IMR-90 (cell line): ENCODE measurements around the gene TMEM9B. TPM values are rescaled to one million over a fixed set of nuclear protein-coding genes. Genes with fewer than 3 reads are reported as not detected.

Experiments used
- ATAC-seq: fragments of 200-7000 bp; cut with Tn5 transposase; 2 replicates; pipeline ENCODE4 v1.9.1; 2020; ENCODE audit warnings: low read depth, mild to moderate bottlenecking, moderate library complexity
- BruUV-seq: library from RNA; stranded (reverse); fragments of 400-500 nt; replicated peaks from 2 replicates; lab custom pipeline; 2021; lab: Mats Ljungman, UMichigan
- CTCF ChIA-PET: fragments of 300-600 bp; formaldehyde crosslinking; extraction: SDS; loops from one replicate; lab custom pipeline; 2021; ENCODE audit warnings: antibody characterized with exemption; lab: Yijun Ruan, JAX
- POLR2A ChIA-PET: fragments of 300-600 bp; sonication (Branson Sonifier 250); formaldehyde crosslinking; loops from one replicate; lab custom pipeline; 2022; ENCODE audit warnings: antibody characterized with exemption; ENCODE audit not compliant: unreplicated experiment; lab: Charles Lee
- DNase-seq: peaks from one replicate; pipeline ENCODE4 v3.0.0; 2013
- H2AFZ ChIP-seq: replicated peaks from 2 replicates; pipeline ENCODE3; 2013; ENCODE audit warnings: low read length, mild to moderate bottlenecking; ENCODE audit not compliant: poor library complexity
- H2AK5ac ChIP-seq: 2 replicates; pipeline ENCODE4 v1.6.1; 2013; ENCODE audit warnings: low read depth, low read length, inconsistent platforms
- H2AK9ac ChIP-seq: replicated peaks from 2 replicates; pipeline ENCODE3; 2013; ENCODE audit warnings: mild to moderate bottlenecking, low read depth, low read length, moderate library complexity; ENCODE audit not compliant: poor library complexity
- H2BK120ac ChIP-seq: 2 replicates; pipeline ENCODE4 v1.6.1; 2013; ENCODE audit warnings: low read depth, low read length, inconsistent platforms
- H2BK15ac ChIP-seq: 3 replicates; pipeline ENCODE4 v1.6.1; 2013; ENCODE audit warnings: low read depth, low read length, inconsistent platforms
- H2BK20ac ChIP-seq: 2 replicates; pipeline ENCODE4 v1.6.1; 2013; ENCODE audit warnings: low read depth, mild to moderate bottlenecking, inconsistent platforms, low read length, moderate library complexity
- H2BK5ac ChIP-seq: 2 replicates; pipeline ENCODE4 v1.6.1; 2013; ENCODE audit warnings: mild to moderate bottlenecking, low read depth, low read length, inconsistent platforms; ENCODE audit not compliant: poor library complexity, severe bottlenecking
- H3K14ac ChIP-seq: replicated peaks from 2 replicates; pipeline ENCODE4 v1.6.1; 2013; ENCODE audit warnings: low read depth, low read length, inconsistent platforms
- H3K18ac ChIP-seq: 2 replicates; pipeline ENCODE4 v1.6.1; 2013; ENCODE audit warnings: low read depth, low read length, control low read depth
- H3K23ac ChIP-seq: 2 replicates; pipeline ENCODE4 v1.6.1; 2013; ENCODE audit warnings: low read depth, low read length, inconsistent platforms
- H3K27ac ChIP-seq: 2 replicates; pipeline ENCODE4 v1.5.1; 2013; ENCODE audit warnings: mild to moderate bottlenecking, control low read depth, low read length; ENCODE audit not compliant: insufficient read depth
- H3K27me3 ChIP-seq: 2 replicates; pipeline ENCODE4 v1.6.1; 2013; ENCODE audit warnings: low read length; ENCODE audit not compliant: control insufficient read depth, insufficient read depth
- H3K36me3 ChIP-seq: 2 replicates; pipeline ENCODE4 v1.6.1; 2013; ENCODE audit warnings: low read length, mixed read lengths; ENCODE audit not compliant: control insufficient read depth, insufficient read depth
- H3K4ac ChIP-seq: 2 replicates; pipeline ENCODE4 v1.6.1; 2013; ENCODE audit warnings: low read depth, low read length, inconsistent platforms
- H3K4me1 ChIP-seq: 2 replicates; pipeline ENCODE4 v1.6.1; 2013; ENCODE audit warnings: low read length, mixed read lengths; ENCODE audit not compliant: control insufficient read depth, insufficient read depth
- H3K4me2 ChIP-seq: 2 replicates; pipeline ENCODE4 v1.6.1; 2013; ENCODE audit warnings: low read depth, mild to moderate bottlenecking, control low read depth, low read length, moderate library complexity
- H3K4me3 ChIP-seq: 2 replicates; pipeline ENCODE4 v1.5.1; 2013; ENCODE audit warnings: low read depth, mild to moderate bottlenecking, control low read depth, low read length, moderate library complexity; ENCODE audit not compliant: insufficient read depth
- H3K56ac ChIP-seq: 2 replicates; pipeline ENCODE4 v1.6.1; 2013; ENCODE audit warnings: low read length, inconsistent platforms; ENCODE audit not compliant: insufficient read depth; ENCODE audit errors: extremely low read depth
- H3K79me1 ChIP-seq, 2 experiments: 2 replicates each; pipeline ENCODE4 v1.6.1; 2013; ENCODE audit warnings: low read length in 2 of 2, inconsistent platforms in 1 of 2, low read depth in 1 of 2
- H3K9ac ChIP-seq: 2 replicates; pipeline ENCODE4 v1.6.1; 2013; ENCODE audit warnings: low read depth, low read length, control low read depth
- H3K9me1 ChIP-seq: 2 replicates; pipeline ENCODE4 v1.6.1; 2013; ENCODE audit warnings: low read length, inconsistent platforms; ENCODE audit not compliant: insufficient read depth
- H3K9me3 ChIP-seq: 2 replicates; pipeline ENCODE4 v1.6.1; 2013; ENCODE audit warnings: low read length; ENCODE audit not compliant: control insufficient read depth, insufficient read depth
- H4K20me1 ChIP-seq: 2 replicates; pipeline ENCODE4 v1.6.1; 2013; ENCODE audit warnings: low read length, inconsistent platforms; ENCODE audit not compliant: insufficient read depth
- H4K5ac ChIP-seq: 2 replicates; pipeline ENCODE4 v1.6.1; 2013; ENCODE audit warnings: mild to moderate bottlenecking, low read depth, low read length, control low read depth
- H4K8ac ChIP-seq, 2 experiments: 2 replicates each; pipeline ENCODE4 v1.6.1; 2013; ENCODE audit warnings: low read depth in 2 of 2, low read length in 2 of 2, control low read depth in 1 of 2, inconsistent platforms in 1 of 2
- H4K91ac ChIP-seq: 2 replicates; pipeline ENCODE4 v1.6.1; 2013; ENCODE audit warnings: low read depth, low read length, inconsistent platforms; ENCODE audit not compliant: insufficient read depth
- BHLHE40 ChIP-seq: fragments of 150-350 bp; IDR thresholded peaks from 2 replicates; pipeline ENCODE4 v1.6.1; 2016; ENCODE audit warnings: mild to moderate bottlenecking, low read depth, low read length
- CEBPB ChIP-seq: IDR thresholded peaks from 2 replicates; pipeline ENCODE4 v1.6.1; 2012; ENCODE audit warnings: low read depth, low read length, improper control_type of control experiment
- MAFK ChIP-seq: IDR thresholded peaks from 2 replicates; pipeline ENCODE4 v1.6.1; 2012; ENCODE audit warnings: low read depth, low read length, improper control_type of control experiment
- MAZ ChIP-seq: IDR thresholded peaks from 2 replicates; pipeline ENCODE4 v1.6.1; 2012; ENCODE audit warnings: low read depth, mild to moderate bottlenecking, low read length, improper control_type of control experiment, moderate library complexity, borderline replicate concordance
- NFE2L2 ChIP-seq: fragments of 150-350 bp; IDR thresholded peaks from 2 replicates; pipeline ENCODE4 v1.6.1; 2016; ENCODE audit warnings: low read depth, mild to moderate bottlenecking, low read length
- POLR2A ChIP-seq: IDR thresholded peaks from 2 replicates; pipeline ENCODE4 v1.6.1; 2012; ENCODE audit warnings: mild to moderate bottlenecking, low read depth, low read length
- RAD21 ChIP-seq: IDR thresholded peaks from 2 replicates; pipeline ENCODE4 v1.6.1; 2012; ENCODE audit warnings: low read length, improper control_type of control experiment
- RCOR1 ChIP-seq: IDR thresholded peaks from 2 replicates; pipeline ENCODE4 v1.6.1; 2012; ENCODE audit warnings: mild to moderate bottlenecking, low read length, improper control_type of control experiment; ENCODE audit not compliant: insufficient replicate concordance
- RFX5 ChIP-seq: IDR thresholded peaks from 2 replicates; pipeline ENCODE4 v1.8.0; 2012; ENCODE audit warnings: low read depth, mild to moderate bottlenecking, low read length, moderate library complexity
- SMC3 ChIP-seq: fragments of 150-350 bp; IDR thresholded peaks from 2 replicates; pipeline ENCODE4 v1.6.1; 2016; ENCODE audit warnings: low read depth, mild to moderate bottlenecking, antibody characterized with exemption, low read length, moderate library complexity
- WGBS, 2 experiments: methylation state at CpG; one replicate each; pipeline versions ENCODE4 v1.1.5 to v1.1.7; 2013; ENCODE audit warnings: missing lambda C conversion rate in 2 of 2; ENCODE audit not compliant: insufficient read length in 1 of 2; ENCODE audit errors: extremely low coverage in 2 of 2; 5-methylcytosine and 5-hydroxymethylcytosine counted together
- dilution Hi-C: fragments of 300-500 bp; cut with HindIII; formaldehyde crosslinking; loops from one replicate; pipeline ENCODE4 v1.14.3; 2018; ENCODE audit warnings: low sequenced_read_pairs; ENCODE audit not compliant: unreplicated experiment
- in situ Hi-C: fragments of 300-500 bp; cut with MboI; formaldehyde crosslinking; loops from 3 replicates; pipeline ENCODE4 v1.14.3; 2019; ENCODE audit warnings: low sequenced_read_pairs, inconsistent platforms, mixed read lengths
- intact Hi-C: fragments of 100-400 bp; cut with micrococcal nuclease; formaldehyde crosslinking; loops from 2 replicates; pipeline ENCODE4 v1.10.0; 2022
- polyA plus RNA-seq, 3 experiments: library from polyadenylated mRNA; depleted of rRNA; stranded (reverse); fragments of >200 nt; gene quantifications; 2 replicates each; pipeline ENCODE4 v1.2.3, GENCODE V29; 2012; ENCODE audit warnings: low replicate concordance in 1 of 3
- total RNA-seq: library from RNA; depleted of rRNA; stranded (reverse); fragments of >200 nt; gene quantifications from 2 replicates; pipeline ENCODE4 v1.2.3, GENCODE V29; 2012
- TF ChIP-seq, protein P1 (sequence below): conservative IDR thresholded peaks from 2 replicates; pipeline ENCODE4 v1.5.1; 2012; ENCODE audit warnings: mild to moderate bottlenecking, low read depth, low read length, improper control_type of control experiment
- TF ChIP-seq, protein P2 (sequence below): fragments of 150-350 bp; IDR thresholded peaks from 2 replicates; pipeline ENCODE4 v1.6.1; 2016; ENCODE audit warnings: low read depth, mild to moderate bottlenecking, low read length, moderate library complexity, borderline replicate concordance
- TF ChIP-seq, protein P3 (sequence below): fragments of 150-350 bp; IDR thresholded peaks from 2 replicates; pipeline ENCODE4 v1.6.1; 2017; ENCODE audit warnings: mild to moderate bottlenecking, antibody characterized with exemption, low read length, low read depth

Gene TMEM9B
- total and polyA plus RNA-seq, 2 of the 4 experiments (the other 2 are of a cell fraction): 24.6 to 25.6 TPM

DNA sequence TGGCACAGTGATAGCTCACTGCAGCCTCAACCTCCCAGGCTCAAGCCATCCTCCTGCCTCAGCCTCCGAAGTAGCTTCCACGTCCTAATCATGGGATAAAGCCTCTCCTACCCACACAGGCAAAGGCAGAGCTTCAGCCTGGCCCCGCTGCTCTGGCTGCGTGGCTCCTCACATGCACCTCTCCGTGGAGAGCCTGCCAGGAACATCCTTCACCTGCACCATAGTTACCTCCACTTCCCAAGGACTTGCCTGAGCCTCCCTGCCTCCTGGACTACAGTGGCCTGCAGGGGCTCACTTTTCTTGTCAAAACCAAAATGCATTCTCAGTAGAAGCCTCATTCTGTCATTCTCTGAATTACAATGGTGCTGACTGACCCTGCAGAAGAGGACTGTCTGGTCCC lies 38.0 kb downstream of the TMEM9B start:
- no peak overlapping the region for H2BK120ac ChIP-seq
- no TSS peak for BruUV-seq
- ChIA-PET POLR2A (interaction anchor here (1.1 kb wide), 1 partner anchor 9 kb away, joined by 3 read pairs; no protein-coding TSS in a partner anchor), CTCF (interaction anchor here (0.5 kb wide), 1 partner anchor 120 kb away, joined by 3 read pairs; no protein-coding TSS in a partner anchor)
- dilution Hi-C loops: no loop called here
- H3K14ac ChIP-seq: no peak overlapping the region
- peaks cover 14% of the 10 kb centered on the region; the same call in 1 of the 2 replicates for H3K9me1 ChIP-seq
- no peak overlapping the region for H2BK15ac ChIP-seq
- WGBS, 2 experiments: 97% methylated on average over 3 of the region's 5 CpGs; no CpG with 5 or more reads in 1 of the 2 experiments
- no peak overlapping the region for H4K5ac ChIP-seq
- no peak overlapping the region for H2AFZ ChIP-seq
- H2BK5ac ChIP-seq: no peak overlapping the region
- no peak overlapping the region for H4K8ac ChIP-seq
- no peak overlapping the region for H3K9ac ChIP-seq
- no peaks in the 10 kb centered on the region for H3K9me3 ChIP-seq
- no peak overlapping the region for H3K18ac ChIP-seq
- H3K27ac ChIP-seq: no peak overlapping the region
- no peak overlapping the region for H2AK9ac ChIP-seq
- no peak overlapping the region for H4K91ac ChIP-seq
- in situ Hi-C loops: no loop called here
- H3K4ac ChIP-seq: no peak overlapping the region
- no peak overlapping the region for H3K23ac ChIP-seq
- ATAC-seq: no peak
- H3K56ac ChIP-seq: no peak overlapping the region
- H2AK5ac ChIP-seq: no peak overlapping the region
- no peak overlapping the region for H2BK20ac ChIP-seq
- H3K4me2 ChIP-seq: no peak overlapping the region
- peaks cover 10% of the 10 kb centered on the region for H3K36me3 ChIP-seq
- no peaks in the 10 kb centered on the region for H3K79me1 ChIP-seq
- H3K4me1 ChIP-seq: peaks cover 10% of the 10 kb centered on the region
- no peaks in the 10 kb centered on the region for H4K20me1 ChIP-seq
- H3K27me3 ChIP-seq: no peaks in the 10 kb centered on the region
- no peak for TF ChIP-seq MAZ
- TF ChIP-seq, protein P1, sequence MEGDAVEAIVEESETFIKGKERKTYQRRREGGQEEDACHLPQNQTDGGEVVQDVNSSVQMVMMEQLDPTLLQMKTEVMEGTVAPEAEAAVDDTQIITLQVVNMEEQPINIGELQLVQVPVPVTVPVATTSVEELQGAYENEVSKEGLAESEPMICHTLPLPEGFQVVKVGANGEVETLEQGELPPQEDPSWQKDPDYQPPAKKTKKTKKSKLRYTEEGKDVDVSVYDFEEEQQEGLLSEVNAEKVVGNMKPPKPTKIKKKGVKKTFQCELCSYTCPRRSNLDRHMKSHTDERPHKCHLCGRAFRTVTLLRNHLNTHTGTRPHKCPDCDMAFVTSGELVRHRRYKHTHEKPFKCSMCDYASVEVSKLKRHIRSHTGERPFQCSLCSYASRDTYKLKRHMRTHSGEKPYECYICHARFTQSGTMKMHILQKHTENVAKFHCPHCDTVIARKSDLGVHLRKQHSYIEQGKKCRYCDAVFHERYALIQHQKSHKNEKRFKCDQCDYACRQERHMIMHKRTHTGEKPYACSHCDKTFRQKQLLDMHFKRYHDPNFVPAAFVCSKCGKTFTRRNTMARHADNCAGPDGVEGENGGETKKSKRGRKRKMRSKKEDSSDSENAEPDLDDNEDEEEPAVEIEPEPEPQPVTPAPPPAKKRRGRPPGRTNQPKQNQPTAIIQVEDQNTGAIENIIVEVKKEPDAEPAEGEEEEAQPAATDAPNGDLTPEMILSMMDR: no peak
- TF ChIP-seq RAD21: no peak
- no peak for TF ChIP-seq RFX5
- no peak for TF ChIP-seq CEBPB
- TF ChIP-seq RCOR1: no peak
- no peak for TF ChIP-seq MAFK
- TF ChIP-seq, protein P2, sequence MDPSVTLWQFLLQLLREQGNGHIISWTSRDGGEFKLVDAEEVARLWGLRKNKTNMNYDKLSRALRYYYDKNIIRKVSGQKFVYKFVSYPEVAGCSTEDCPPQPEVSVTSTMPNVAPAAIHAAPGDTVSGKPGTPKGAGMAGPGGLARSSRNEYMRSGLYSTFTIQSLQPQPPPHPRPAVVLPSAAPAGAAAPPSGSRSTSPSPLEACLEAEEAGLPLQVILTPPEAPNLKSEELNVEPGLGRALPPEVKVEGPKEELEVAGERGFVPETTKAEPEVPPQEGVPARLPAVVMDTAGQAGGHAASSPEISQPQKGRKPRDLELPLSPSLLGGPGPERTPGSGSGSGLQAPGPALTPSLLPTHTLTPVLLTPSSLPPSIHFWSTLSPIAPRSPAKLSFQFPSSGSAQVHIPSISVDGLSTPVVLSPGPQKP: no peak
- TF ChIP-seq NFE2L2: no peak
- TF ChIP-seq POLR2A: no peak
- TF ChIP-seq, protein P3, sequence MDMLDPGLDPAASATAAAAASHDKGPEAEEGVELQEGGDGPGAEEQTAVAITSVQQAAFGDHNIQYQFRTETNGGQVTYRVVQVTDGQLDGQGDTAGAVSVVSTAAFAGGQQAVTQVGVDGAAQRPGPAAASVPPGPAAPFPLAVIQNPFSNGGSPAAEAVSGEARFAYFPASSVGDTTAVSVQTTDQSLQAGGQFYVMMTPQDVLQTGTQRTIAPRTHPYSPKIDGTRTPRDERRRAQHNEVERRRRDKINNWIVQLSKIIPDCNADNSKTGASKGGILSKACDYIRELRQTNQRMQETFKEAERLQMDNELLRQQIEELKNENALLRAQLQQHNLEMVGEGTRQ: no peak
- TF ChIP-seq BHLHE40: no peak
- no peak for TF ChIP-seq SMC3
- no peak for DNase-seq
- no peak overlapping the region for H3K4me3 ChIP-seq
- intact Hi-C loops: no loop called here
